ENCODE measurements around the gene COG5. TPM values are rescaled to one million over a fixed set of nuclear protein-coding genes. Genes with fewer than 3 reads are reported as not detected.

COG5 gene
- total and polyA plus RNA-seq, 10 of the 15 experiments (the other 5 are each of a cell fraction or from before 2014, with no cell fraction given), result 5.5 to 27.9 (median 15.6) TPM

DNA sequence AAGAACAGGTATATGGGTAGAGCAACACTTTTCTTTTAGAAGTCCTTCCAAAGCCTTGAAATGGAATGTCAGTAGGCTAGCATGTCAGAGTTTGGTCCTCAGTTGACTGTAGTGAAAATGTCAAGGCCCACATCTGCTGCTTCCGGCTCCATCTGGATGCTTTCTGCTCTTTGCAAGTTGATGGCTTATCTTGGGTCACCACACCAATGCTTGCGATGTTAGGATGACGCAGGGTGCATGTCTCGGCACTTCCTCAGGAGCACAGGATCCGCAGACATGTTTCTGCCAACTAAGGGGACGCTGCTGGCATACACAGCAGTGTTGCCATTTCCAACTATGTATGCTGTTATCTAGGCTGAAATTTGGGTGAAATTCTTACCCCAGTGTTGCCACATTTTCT lies 408.9 kb downstream of the COG5 start:
- in situ Hi-C loops (cut with MboI), result no loop called here

More for the DNA sequence above, 408.9 kb downstream of the COG5 start:
- RAD21 ChIA-PET (ENCODE audit: unreplicated experiment), result interaction anchor here (0.6 kb wide), 1 partner anchor 14 kb away, joined by 3 read pairs; no protein-coding TSS in a partner anchor
- CTCF ChIA-PET, result no interaction called here
- Histone ChIP-seq H3K79me2 (ENCODE audit: control insufficient read depth, insufficient read depth, low read length) (no peaks in the 10 kb centered on the region), H3K27me3 (replicated peaks in 1 of 2; ENCODE audit: control insufficient read depth in 2 of 2, insufficient read depth in 2 of 2, low read length in 1 of 2) (no peaks in the 10 kb centered on the region; a peak in 2 of 4 replicates), H4K20me1 (ENCODE audit: control insufficient read depth, insufficient read depth) (no peaks in the 10 kb centered on the region), H3K9me3 (replicated peaks; ENCODE audit: control insufficient read depth, insufficient read depth, low read length) (no peaks in the 10 kb centered on the region), H3K9ac (ENCODE audit: control insufficient read depth, insufficient read depth, low read length) (no peak overlapping the region), H2AFZ (ENCODE audit: control insufficient read depth, low read depth, low read length) (no peak overlapping the region), H3K4me1 (ENCODE audit: control insufficient read depth, insufficient read depth, low read length) (no peaks in the 10 kb centered on the region), H3K36me3 (ENCODE audit: control insufficient read depth in 2 of 2, insufficient read depth in 2 of 2, low read length in 1 of 2) (no peaks in the 10 kb centered on the region), H3K4me2 (ENCODE audit: control insufficient read depth, insufficient read depth) (no peak overlapping the region), H3K27ac (ENCODE audit: control insufficient read depth, insufficient read depth) (no peak overlapping the region), H3K4me3 (no peak overlapping the region)
- DNase-seq (ENCODE audit: low read depth, low spot score) (no peak), FAIRE-seq (no peak), ATAC-seq (no peak)
- intact Hi-C loops (cut with micrococcal nuclease; ENCODE audit: unreplicated experiment), result loop anchor here (10.0 kb wide), 2 partner anchors 490 to 980 kb away; partner anchors contain the start of gene CCDC71L
- 75% methylated on average over 6 of the region's 6 CpGs for WGBS (ENCODE audit: insufficient coverage, insufficient replicate concordance, low lambda C conversion rate, missing lambda C conversion rate)
- POLR2A ChIA-PET, result no interaction called here
- SMC1A ChIA-PET (ENCODE audit: uncharacterized antibody, unreplicated experiment), result no interaction called here
- no peak for TF ChIP-seq HDAC2 (IDR thresholded peaks at IDR 0.05)
- TF ChIP-seq NFXL1 (IDR thresholded peaks at IDR 0.05; ENCODE audit: borderline replicate concordance), result no peak
- no peak for TF ChIP-seq SPI1 (IDR thresholded peaks at IDR 0.05; ENCODE audit: borderline replicate concordance, insufficient read depth, low read depth, low read length)
- no peak for TF ChIP-seq SP1 (IDR thresholded peaks at IDR 0.05; ENCODE audit: low read depth, low read length)
- no peak for TF ChIP-seq WRNIP1 (IDR thresholded peaks at IDR 0.05; ENCODE audit: borderline replicate concordance, low read depth, low read length)
- no peak for TF ChIP-seq MYB (IDR thresholded peaks at IDR 0.05; ENCODE audit: borderline replicate concordance, low read depth, low read length)
- TF ChIP-seq, protein P1, sequence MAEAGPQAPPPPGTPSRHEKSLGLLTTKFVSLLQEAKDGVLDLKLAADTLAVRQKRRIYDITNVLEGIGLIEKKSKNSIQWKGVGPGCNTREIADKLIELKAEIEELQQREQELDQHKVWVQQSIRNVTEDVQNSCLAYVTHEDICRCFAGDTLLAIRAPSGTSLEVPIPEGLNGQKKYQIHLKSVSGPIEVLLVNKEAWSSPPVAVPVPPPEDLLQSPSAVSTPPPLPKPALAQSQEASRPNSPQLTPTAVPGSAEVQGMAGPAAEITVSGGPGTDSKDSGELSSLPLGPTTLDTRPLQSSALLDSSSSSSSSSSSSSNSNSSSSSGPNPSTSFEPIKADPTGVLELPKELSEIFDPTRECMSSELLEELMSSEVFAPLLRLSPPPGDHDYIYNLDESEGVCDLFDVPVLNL (IDR thresholded peaks at IDR 0.05; ENCODE audit: low read depth, low read length), result no peak
- TF ChIP-seq, protein P2, sequence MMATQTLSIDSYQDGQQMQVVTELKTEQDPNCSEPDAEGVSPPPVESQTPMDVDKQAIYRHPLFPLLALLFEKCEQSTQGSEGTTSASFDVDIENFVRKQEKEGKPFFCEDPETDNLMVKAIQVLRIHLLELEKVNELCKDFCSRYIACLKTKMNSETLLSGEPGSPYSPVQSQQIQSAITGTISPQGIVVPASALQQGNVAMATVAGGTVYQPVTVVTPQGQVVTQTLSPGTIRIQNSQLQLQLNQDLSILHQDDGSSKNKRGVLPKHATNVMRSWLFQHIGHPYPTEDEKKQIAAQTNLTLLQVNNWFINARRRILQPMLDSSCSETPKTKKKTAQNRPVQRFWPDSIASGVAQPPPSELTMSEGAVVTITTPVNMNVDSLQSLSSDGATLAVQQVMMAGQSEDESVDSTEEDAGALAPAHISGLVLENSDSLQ (IDR thresholded peaks at IDR 0.05), result no peak
- TF ChIP-seq, protein P3, sequence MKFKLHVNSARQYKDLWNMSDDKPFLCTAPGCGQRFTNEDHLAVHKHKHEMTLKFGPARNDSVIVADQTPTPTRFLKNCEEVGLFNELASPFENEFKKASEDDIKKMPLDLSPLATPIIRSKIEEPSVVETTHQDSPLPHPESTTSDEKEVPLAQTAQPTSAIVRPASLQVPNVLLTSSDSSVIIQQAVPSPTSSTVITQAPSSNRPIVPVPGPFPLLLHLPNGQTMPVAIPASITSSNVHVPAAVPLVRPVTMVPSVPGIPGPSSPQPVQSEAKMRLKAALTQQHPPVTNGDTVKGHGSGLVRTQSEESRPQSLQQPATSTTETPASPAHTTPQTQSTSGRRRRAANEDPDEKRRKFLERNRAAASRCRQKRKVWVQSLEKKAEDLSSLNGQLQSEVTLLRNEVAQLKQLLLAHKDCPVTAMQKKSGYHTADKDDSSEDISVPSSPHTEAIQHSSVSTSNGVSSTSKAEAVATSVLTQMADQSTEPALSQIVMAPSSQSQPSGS (IDR thresholded peaks at IDR 0.05; ENCODE audit: low read length), result no peak
- no peak for TF ChIP-seq HDGF (IDR thresholded peaks at IDR 0.05)
- TF ChIP-seq FOS (IDR thresholded peaks at IDR 0.05; ENCODE audit: borderline replicate concordance, extremely low read depth, insufficient read length), result no peak
- no peak for TF ChIP-seq SMAD5 (IDR thresholded peaks at IDR 0.05; ENCODE audit: low read depth)
- TF ChIP-seq MTA2 (IDR thresholded peaks at IDR 0.05; ENCODE audit: low read depth), result no peak
- no peak for TF ChIP-seq ASH2L (IDR thresholded peaks at IDR 0.05; ENCODE audit: borderline replicate concordance, low read depth)
- TF ChIP-seq HDAC6 (IDR thresholded peaks at IDR 0.05; ENCODE audit: unreplicated experiment), result no peak
- TF ChIP-seq SREBF1 (IDR thresholded peaks at IDR 0.05; ENCODE audit: low read length), result no peak
- TF ChIP-seq POLR2AphosphoS2 (IDR thresholded peaks at IDR 0.05; ENCODE audit: low read depth, low read length), result no peak
- no peak for TF ChIP-seq JUNB (IDR thresholded peaks at IDR 0.05)
- no TSS peak for BruUV-seq (replicated peaks)
